IMR-90 (cell line): Measurements from ENCODE around the gene STOX2. TPM values are rescaled to one million over a fixed set of nuclear protein-coding genes. Genes with fewer than 3 reads are reported as not detected.

Experiments used
- ATAC-seq: fragments of 200-7000 bp; cut with Tn5 transposase; 2 replicates; pipeline ENCODE4 v1.9.1; 2020; ENCODE audit warnings: low read depth, mild to moderate bottlenecking, moderate library complexity
- BruUV-seq: library from RNA; stranded (reverse); fragments of 400-500 nt; replicated peaks from 2 replicates; lab custom pipeline; 2021; lab: Mats Ljungman, UMichigan
- CTCF ChIA-PET: fragments of 300-600 bp; formaldehyde crosslinking; extraction: SDS; loops from one replicate; lab custom pipeline; 2021; ENCODE audit warnings: antibody characterized with exemption; lab: Yijun Ruan, JAX
- POLR2A ChIA-PET: fragments of 300-600 bp; sonication (Branson Sonifier 250); formaldehyde crosslinking; loops from one replicate; lab custom pipeline; 2022; ENCODE audit warnings: antibody characterized with exemption; ENCODE audit not compliant: unreplicated experiment; lab: Charles Lee
- DNase-seq: peaks from one replicate; pipeline ENCODE4 v3.0.0; 2013
- H2AFZ ChIP-seq: replicated peaks from 2 replicates; pipeline ENCODE3; 2013; ENCODE audit warnings: low read length, mild to moderate bottlenecking; ENCODE audit not compliant: poor library complexity
- H2AK5ac ChIP-seq: 2 replicates; pipeline ENCODE4 v1.6.1; 2013; ENCODE audit warnings: low read depth, low read length, inconsistent platforms
- H2AK9ac ChIP-seq: replicated peaks from 2 replicates; pipeline ENCODE3; 2013; ENCODE audit warnings: mild to moderate bottlenecking, low read depth, low read length, moderate library complexity; ENCODE audit not compliant: poor library complexity
- H2BK120ac ChIP-seq: 2 replicates; pipeline ENCODE4 v1.6.1; 2013; ENCODE audit warnings: low read depth, low read length, inconsistent platforms
- H2BK15ac ChIP-seq: 3 replicates; pipeline ENCODE4 v1.6.1; 2013; ENCODE audit warnings: low read depth, low read length, inconsistent platforms
- H2BK20ac ChIP-seq: 2 replicates; pipeline ENCODE4 v1.6.1; 2013; ENCODE audit warnings: low read depth, mild to moderate bottlenecking, inconsistent platforms, low read length, moderate library complexity
- H2BK5ac ChIP-seq: 2 replicates; pipeline ENCODE4 v1.6.1; 2013; ENCODE audit warnings: mild to moderate bottlenecking, low read depth, low read length, inconsistent platforms; ENCODE audit not compliant: poor library complexity, severe bottlenecking
- H3K14ac ChIP-seq: replicated peaks from 2 replicates; pipeline ENCODE4 v1.6.1; 2013; ENCODE audit warnings: low read depth, low read length, inconsistent platforms
- H3K18ac ChIP-seq: 2 replicates; pipeline ENCODE4 v1.6.1; 2013; ENCODE audit warnings: low read depth, low read length, control low read depth
- H3K23ac ChIP-seq: 2 replicates; pipeline ENCODE4 v1.6.1; 2013; ENCODE audit warnings: low read depth, low read length, inconsistent platforms
- H3K27ac ChIP-seq: 2 replicates; pipeline ENCODE4 v1.5.1; 2013; ENCODE audit warnings: mild to moderate bottlenecking, control low read depth, low read length; ENCODE audit not compliant: insufficient read depth
- H3K27me3 ChIP-seq: 2 replicates; pipeline ENCODE4 v1.6.1; 2013; ENCODE audit warnings: low read length; ENCODE audit not compliant: control insufficient read depth, insufficient read depth
- H3K36me3 ChIP-seq: 2 replicates; pipeline ENCODE4 v1.6.1; 2013; ENCODE audit warnings: low read length, mixed read lengths; ENCODE audit not compliant: control insufficient read depth, insufficient read depth
- H3K4ac ChIP-seq: 2 replicates; pipeline ENCODE4 v1.6.1; 2013; ENCODE audit warnings: low read depth, low read length, inconsistent platforms
- H3K4me1 ChIP-seq: 2 replicates; pipeline ENCODE4 v1.6.1; 2013; ENCODE audit warnings: low read length, mixed read lengths; ENCODE audit not compliant: control insufficient read depth, insufficient read depth
- H3K4me2 ChIP-seq: 2 replicates; pipeline ENCODE4 v1.6.1; 2013; ENCODE audit warnings: low read depth, mild to moderate bottlenecking, control low read depth, low read length, moderate library complexity
- H3K4me3 ChIP-seq: 2 replicates; pipeline ENCODE4 v1.5.1; 2013; ENCODE audit warnings: low read depth, mild to moderate bottlenecking, control low read depth, low read length, moderate library complexity; ENCODE audit not compliant: insufficient read depth
- H3K56ac ChIP-seq: 2 replicates; pipeline ENCODE4 v1.6.1; 2013; ENCODE audit warnings: low read length, inconsistent platforms; ENCODE audit not compliant: insufficient read depth; ENCODE audit errors: extremely low read depth
- H3K79me1 ChIP-seq, 2 experiments: 2 replicates each; pipeline ENCODE4 v1.6.1; 2013; ENCODE audit warnings: low read length in 2 of 2, inconsistent platforms in 1 of 2, low read depth in 1 of 2
- H3K9ac ChIP-seq: 2 replicates; pipeline ENCODE4 v1.6.1; 2013; ENCODE audit warnings: low read depth, low read length, control low read depth
- H3K9me1 ChIP-seq: 2 replicates; pipeline ENCODE4 v1.6.1; 2013; ENCODE audit warnings: low read length, inconsistent platforms; ENCODE audit not compliant: insufficient read depth
- H3K9me3 ChIP-seq: 2 replicates; pipeline ENCODE4 v1.6.1; 2013; ENCODE audit warnings: low read length; ENCODE audit not compliant: control insufficient read depth, insufficient read depth
- H4K20me1 ChIP-seq: 2 replicates; pipeline ENCODE4 v1.6.1; 2013; ENCODE audit warnings: low read length, inconsistent platforms; ENCODE audit not compliant: insufficient read depth
- H4K5ac ChIP-seq: 2 replicates; pipeline ENCODE4 v1.6.1; 2013; ENCODE audit warnings: mild to moderate bottlenecking, low read depth, low read length, control low read depth
- H4K8ac ChIP-seq, 2 experiments: 2 replicates each; pipeline ENCODE4 v1.6.1; 2013; ENCODE audit warnings: low read depth in 2 of 2, low read length in 2 of 2, control low read depth in 1 of 2, inconsistent platforms in 1 of 2
- H4K91ac ChIP-seq: 2 replicates; pipeline ENCODE4 v1.6.1; 2013; ENCODE audit warnings: low read depth, low read length, inconsistent platforms; ENCODE audit not compliant: insufficient read depth
- CEBPB ChIP-seq: IDR thresholded peaks from 2 replicates; pipeline ENCODE4 v1.6.1; 2012; ENCODE audit warnings: low read depth, low read length, improper control_type of control experiment
- CHD1 ChIP-seq: IDR thresholded peaks from 2 replicates; pipeline ENCODE4 v1.6.1; 2012; ENCODE audit warnings: low read depth, low read length, improper control_type of control experiment
- FOS ChIP-seq: fragments of 150-350 bp; IDR thresholded peaks from 2 replicates; pipeline ENCODE4 v1.6.1; 2016; ENCODE audit warnings: low read depth, low read length
- MAFK ChIP-seq: IDR thresholded peaks from 2 replicates; pipeline ENCODE4 v1.6.1; 2012; ENCODE audit warnings: low read depth, low read length, improper control_type of control experiment
- NFE2L2 ChIP-seq: fragments of 150-350 bp; IDR thresholded peaks from 2 replicates; pipeline ENCODE4 v1.6.1; 2016; ENCODE audit warnings: low read depth, mild to moderate bottlenecking, low read length
- POLR2A ChIP-seq: IDR thresholded peaks from 2 replicates; pipeline ENCODE4 v1.6.1; 2012; ENCODE audit warnings: mild to moderate bottlenecking, low read depth, low read length
- RAD21 ChIP-seq: IDR thresholded peaks from 2 replicates; pipeline ENCODE4 v1.6.1; 2012; ENCODE audit warnings: low read length, improper control_type of control experiment
- RCOR1 ChIP-seq: IDR thresholded peaks from 2 replicates; pipeline ENCODE4 v1.6.1; 2012; ENCODE audit warnings: mild to moderate bottlenecking, low read length, improper control_type of control experiment; ENCODE audit not compliant: insufficient replicate concordance
- RFX5 ChIP-seq: IDR thresholded peaks from 2 replicates; pipeline ENCODE4 v1.8.0; 2012; ENCODE audit warnings: low read depth, mild to moderate bottlenecking, low read length, moderate library complexity
- SMC3 ChIP-seq: fragments of 150-350 bp; IDR thresholded peaks from 2 replicates; pipeline ENCODE4 v1.6.1; 2016; ENCODE audit warnings: low read depth, mild to moderate bottlenecking, antibody characterized with exemption, low read length, moderate library complexity
- WGBS, 2 experiments: methylation state at CpG; one replicate each; pipeline versions ENCODE4 v1.1.5 to v1.1.7; 2013; ENCODE audit warnings: missing lambda C conversion rate in 2 of 2; ENCODE audit not compliant: insufficient read length in 1 of 2; ENCODE audit errors: extremely low coverage in 2 of 2; 5-methylcytosine and 5-hydroxymethylcytosine counted together
- dilution Hi-C: fragments of 300-500 bp; cut with HindIII; formaldehyde crosslinking; loops from one replicate; pipeline ENCODE4 v1.14.3; 2018; ENCODE audit warnings: low sequenced_read_pairs; ENCODE audit not compliant: unreplicated experiment
- in situ Hi-C: fragments of 300-500 bp; cut with MboI; formaldehyde crosslinking; loops from 3 replicates; pipeline ENCODE4 v1.14.3; 2019; ENCODE audit warnings: low sequenced_read_pairs, inconsistent platforms, mixed read lengths
- intact Hi-C: fragments of 100-400 bp; cut with micrococcal nuclease; formaldehyde crosslinking; loops from 2 replicates; pipeline ENCODE4 v1.10.0; 2022
- polyA plus RNA-seq, 3 experiments: library from polyadenylated mRNA; depleted of rRNA; stranded (reverse); fragments of >200 nt; gene quantifications; 2 replicates each; pipeline ENCODE4 v1.2.3, GENCODE V29; 2012; ENCODE audit warnings: low replicate concordance in 1 of 3
- total RNA-seq: library from RNA; depleted of rRNA; stranded (reverse); fragments of >200 nt; gene quantifications from 2 replicates; pipeline ENCODE4 v1.2.3, GENCODE V29; 2012
- TF ChIP-seq, protein P1 (sequence below): fragments of 150-350 bp; IDR thresholded peaks from 2 replicates; pipeline ENCODE4 v1.6.1; 2017; ENCODE audit warnings: mild to moderate bottlenecking, antibody characterized with exemption, low read length, low read depth
- TF ChIP-seq, protein P2 (sequence below): conservative IDR thresholded peaks from 2 replicates; pipeline ENCODE4 v1.5.1; 2012; ENCODE audit warnings: mild to moderate bottlenecking, low read depth, low read length, improper control_type of control experiment

Gene STOX2
- total and polyA plus RNA-seq, 2 of the 4 experiments (the other 2 are of a cell fraction): 1.1 to 5.4 TPM

DNA sequence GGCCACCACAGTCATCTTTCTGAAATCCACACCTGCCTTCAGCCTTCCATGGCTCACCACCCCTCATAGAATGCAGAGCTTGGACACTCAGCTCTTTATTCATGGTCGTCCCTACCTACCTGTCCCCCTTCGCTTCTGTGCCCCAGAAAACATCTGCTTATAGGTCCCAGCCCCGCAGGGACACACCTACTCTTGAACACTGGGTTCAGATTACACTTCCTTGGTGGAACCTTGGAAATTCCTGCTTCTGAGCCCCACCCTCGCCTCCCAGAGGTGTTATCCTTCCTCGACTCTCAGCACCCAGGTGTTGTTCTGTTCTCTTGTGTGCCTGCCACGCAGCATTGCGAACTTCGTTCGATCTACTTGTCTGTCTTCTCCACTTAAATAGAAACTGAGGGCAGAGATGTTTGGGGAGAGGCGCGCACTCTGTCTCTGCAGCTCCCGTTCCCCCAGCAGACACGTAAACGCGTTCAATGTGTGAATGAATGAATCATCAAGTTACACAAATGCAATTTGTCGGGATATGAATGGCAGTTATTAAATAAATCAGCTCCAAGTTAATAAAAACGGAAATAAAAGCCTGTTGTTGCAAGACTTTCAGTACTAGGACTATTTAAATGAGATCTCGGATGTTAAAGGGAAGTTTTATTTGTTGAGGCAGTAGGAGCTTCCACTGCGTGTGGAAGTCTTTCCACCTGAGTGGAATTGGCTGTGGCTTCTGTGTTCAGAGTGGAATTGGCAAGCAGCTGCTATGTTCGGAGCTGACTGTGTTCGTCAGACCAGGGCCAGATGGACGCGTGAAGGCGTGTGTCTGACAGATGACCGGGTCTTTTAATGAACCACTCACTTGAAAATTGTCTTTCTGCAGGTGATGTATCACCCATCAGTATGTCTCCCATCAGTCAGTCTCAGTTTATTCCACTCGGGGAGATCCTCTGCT is 95.6 kb downstream of the STOX2 start:
- POLR2A ChIA-PET: no interaction called here
- 88% methylated on average over 6 of the region's 26 CpGs; no CpG with 5 or more reads in 1 of the 2 experiments for WGBS, 2 experiments
- intact Hi-C loops: no loop called here

More for the DNA sequence above, 95.6 kb downstream of the STOX2 start:
- Histone ChIP-seq H2AK5ac (no peak overlapping the region), H3K27me3 (no peaks in the 10 kb centered on the region), H4K8ac (no peak overlapping the region), H3K23ac (no peak overlapping the region), H3K14ac (no peak overlapping the region), H3K9ac (no peak overlapping the region), H2AFZ (no peak overlapping the region), H2BK20ac (no peak overlapping the region), H2AK9ac (no peak overlapping the region), H4K5ac (no peak overlapping the region), H3K18ac (no peak overlapping the region), H3K4ac (no peak overlapping the region), H2BK15ac (no peak overlapping the region; the same call in 1 of the 3 replicates), H3K4me1 (peaks cover 8% of the 10 kb centered on the region), H4K20me1 (no peaks in the 10 kb centered on the region), H2BK120ac (no peak overlapping the region), H4K91ac (no peak overlapping the region), H3K4me2 (no peak overlapping the region), H3K9me1 (peaks cover 10% of the 10 kb centered on the region), H3K36me3 (peaks cover 23% of the 10 kb centered on the region), H3K27ac (no peak overlapping the region), H3K9me3 (no peaks in the 10 kb centered on the region), H3K4me3 (no peak overlapping the region), H2BK5ac (no peak overlapping the region), H3K56ac (no peak overlapping the region), H3K79me1 (0 out of 4 replicates have a peak, but pooled peaks cover 0 to 4% of the 10 kb centered on the region in 2 experiments)
- CTCF ChIA-PET: no interaction called here
- no peak for ATAC-seq
- dilution Hi-C loops (no loop called here), in situ Hi-C loops (no loop called here)
- TF ChIP-seq, protein P1, sequence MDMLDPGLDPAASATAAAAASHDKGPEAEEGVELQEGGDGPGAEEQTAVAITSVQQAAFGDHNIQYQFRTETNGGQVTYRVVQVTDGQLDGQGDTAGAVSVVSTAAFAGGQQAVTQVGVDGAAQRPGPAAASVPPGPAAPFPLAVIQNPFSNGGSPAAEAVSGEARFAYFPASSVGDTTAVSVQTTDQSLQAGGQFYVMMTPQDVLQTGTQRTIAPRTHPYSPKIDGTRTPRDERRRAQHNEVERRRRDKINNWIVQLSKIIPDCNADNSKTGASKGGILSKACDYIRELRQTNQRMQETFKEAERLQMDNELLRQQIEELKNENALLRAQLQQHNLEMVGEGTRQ: no peak
- TF ChIP-seq RFX5 (no peak), FOS (no peak), CHD1 (no peak), RCOR1 (no peak), RAD21 (no peak), CEBPB (no peak), POLR2A (no peak), MAFK (no peak), SMC3 (no peak), NFE2L2 (no peak)
- TF ChIP-seq, protein P2, sequence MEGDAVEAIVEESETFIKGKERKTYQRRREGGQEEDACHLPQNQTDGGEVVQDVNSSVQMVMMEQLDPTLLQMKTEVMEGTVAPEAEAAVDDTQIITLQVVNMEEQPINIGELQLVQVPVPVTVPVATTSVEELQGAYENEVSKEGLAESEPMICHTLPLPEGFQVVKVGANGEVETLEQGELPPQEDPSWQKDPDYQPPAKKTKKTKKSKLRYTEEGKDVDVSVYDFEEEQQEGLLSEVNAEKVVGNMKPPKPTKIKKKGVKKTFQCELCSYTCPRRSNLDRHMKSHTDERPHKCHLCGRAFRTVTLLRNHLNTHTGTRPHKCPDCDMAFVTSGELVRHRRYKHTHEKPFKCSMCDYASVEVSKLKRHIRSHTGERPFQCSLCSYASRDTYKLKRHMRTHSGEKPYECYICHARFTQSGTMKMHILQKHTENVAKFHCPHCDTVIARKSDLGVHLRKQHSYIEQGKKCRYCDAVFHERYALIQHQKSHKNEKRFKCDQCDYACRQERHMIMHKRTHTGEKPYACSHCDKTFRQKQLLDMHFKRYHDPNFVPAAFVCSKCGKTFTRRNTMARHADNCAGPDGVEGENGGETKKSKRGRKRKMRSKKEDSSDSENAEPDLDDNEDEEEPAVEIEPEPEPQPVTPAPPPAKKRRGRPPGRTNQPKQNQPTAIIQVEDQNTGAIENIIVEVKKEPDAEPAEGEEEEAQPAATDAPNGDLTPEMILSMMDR: no peak
- no TSS peak for BruUV-seq
- DNase-seq: no peak
